GM12878 (cell line): Measurements from ENCODE around the gene SPTLC2. TPM values are rescaled to one million over a fixed set of nuclear protein-coding genes. Genes with fewer than 3 reads are reported as not detected.

ENCODE experiments used
- ATAC-seq: fragments of 200-7000 bp; cut with Tn5 transposase; 3 replicates; pipeline ENCODE4 v1.9.1; 2020; ENCODE audit warnings: mild to moderate bottlenecking, moderate library complexity
- BruUV-seq: library from RNA; stranded (reverse); fragments of 400-500 nt; replicated peaks from 2 replicates; lab custom pipeline; 2021; lab: Mats Ljungman, UMichigan
- CTCF ChIA-PET: fragments of 300-600 bp; sonication (Branson Sonifier 250); formaldehyde crosslinking; extraction: SDS; loops from one replicate; lab custom pipeline; 2021; ENCODE audit warnings: inconsistent platforms; lab: Yijun Ruan, JAX
- POLR2A ChIA-PET: fragments of 350-600 bp; formaldehyde crosslinking; extraction: SDS; loops from one replicate; lab custom pipeline; 2021; ENCODE audit warnings: inconsistent platforms; lab: Charles Lee
- RAD21 ChIA-PET: fragments of 300-600 bp; sonication (Branson Sonifier 250); formaldehyde crosslinking; loops from one replicate; lab custom pipeline; 2023; ENCODE audit warnings: antibody characterized with exemption; ENCODE audit not compliant: unreplicated experiment; lab: Charles Lee
- SMC1A ChIA-PET: fragments of 300-600 bp; sonication (Branson Sonifier 250); formaldehyde crosslinking; loops from one replicate; lab custom pipeline; 2023; ENCODE audit not compliant: unreplicated experiment, uncharacterized antibody; lab: Charles Lee
- DNase-seq: peaks from one replicate; pipeline ENCODE4 v3.0.0-alpha.2; 2011; ENCODE audit warnings: low read depth, low spot score
- FAIRE-seq: peaks from 3 replicates; lab custom pipeline; 2011; peaks lifted over from hg19 to GRCh38; lab: Jason Lieb, UNC
- H2AFZ ChIP-seq: 2 replicates; pipeline ENCODE4 v1.6.0; 2011; ENCODE audit warnings: low read depth, low read length, control low read depth; ENCODE audit not compliant: control insufficient read depth
- H3K27ac ChIP-seq: 2 replicates; pipeline ENCODE4 v1.5.1; 2011; ENCODE audit warnings: control low read depth; ENCODE audit not compliant: control insufficient read depth, insufficient read depth
- H3K27me3 ChIP-seq, 2 experiments: replicated peaks in 1 of 2; 2 replicates each; pipeline versions ENCODE4 v1.6.0 to v1.6.1; 2011; ENCODE audit warnings: low read length in 1 of 2; ENCODE audit not compliant: control insufficient read depth in 2 of 2, insufficient read depth in 2 of 2
- H3K36me3 ChIP-seq, 2 experiments: 2 replicates each; pipeline ENCODE4 v1.5.1; 2011; ENCODE audit warnings: low read length in 1 of 2; ENCODE audit not compliant: control insufficient read depth in 2 of 2, insufficient read depth in 2 of 2
- H3K4me1 ChIP-seq: 2 replicates; pipeline ENCODE4 v1.6.1; 2011; ENCODE audit warnings: mild to moderate bottlenecking, low read length, moderate library complexity, mixed read lengths; ENCODE audit not compliant: control insufficient read depth, insufficient read depth
- H3K4me2 ChIP-seq: 2 replicates; pipeline ENCODE4 v1.6.0; 2011; ENCODE audit warnings: control low read depth; ENCODE audit not compliant: control insufficient read depth, insufficient read depth
- H3K4me3 ChIP-seq: fragments of 200-600 bp; sonication (generic); 2 replicates; pipeline ENCODE4 v1.5.1; 2016
- H3K79me2 ChIP-seq: 2 replicates; pipeline ENCODE4 v1.6.0; 2011; ENCODE audit warnings: low read length; ENCODE audit not compliant: control insufficient read depth, insufficient read depth
- H3K9ac ChIP-seq: 2 replicates; pipeline ENCODE4 v1.8.0; 2011; ENCODE audit warnings: low read length, control low read depth, mixed read lengths; ENCODE audit not compliant: control insufficient read depth, insufficient read depth
- H3K9me3 ChIP-seq: replicated peaks from 3 replicates; pipeline ENCODE4 v1.5.1; 2011; ENCODE audit warnings: mild to moderate bottlenecking, low read length; ENCODE audit not compliant: control insufficient read depth, insufficient read depth
- H4K20me1 ChIP-seq: 2 replicates; pipeline ENCODE4 v1.6.0; 2011; ENCODE audit not compliant: control insufficient read depth, insufficient read depth
- CBFB ChIP-seq: IDR thresholded peaks from 2 replicates; pipeline ENCODE4 v1.6.1; 2016; ENCODE audit warnings: antibody characterized with exemption, low read depth
- MTA3 ChIP-seq: IDR thresholded peaks from 2 replicates; pipeline ENCODE4 v1.6.1; 2012; ENCODE audit warnings: low read length, inconsistent platforms, borderline replicate concordance
- POLR2A ChIP-seq: IDR thresholded peaks from 2 replicates; pipeline ENCODE4 v1.6.1; 2011; ENCODE audit warnings: low read depth, mild to moderate bottlenecking, low read length
- TARDBP ChIP-seq: IDR thresholded peaks from 2 replicates; pipeline ENCODE4 v1.6.1; 2016; ENCODE audit warnings: borderline replicate concordance
- WGBS: methylation state at CpG from one replicate; pipeline ENCODE4 v1.1.6; 2016; ENCODE audit warnings: low lambda C conversion rate; ENCODE audit not compliant: insufficient replicate concordance, insufficient coverage; ENCODE audit errors: missing lambda C conversion rate; 5-methylcytosine and 5-hydroxymethylcytosine counted together
- in situ Hi-C: fragments of 300-500 bp; cut with MboI; formaldehyde crosslinking; loops from 9 replicates; pipeline ENCODE4 v1.14.3; 2018; ENCODE audit warnings: mixed read lengths
- intact Hi-C: fragments of 100-400 bp; cut with micrococcal nuclease; formaldehyde crosslinking; loops from one replicate; pipeline ENCODE4 v1.14.2; 2022; ENCODE audit not compliant: unreplicated experiment
- polyA plus RNA-seq, 11 experiments: library from polyadenylated mRNA; depleted of rRNA in 4 of 11; unstranded in 6 of 11; stranded (reverse) in 5 of 11; fragments of >200 nt; fragmentation: Nextera tagmentation in 4 of 11; fragmentation: Illumina TruSeq in 1 of 11; extraction: Ambion mirVana in 4 of 11; extraction: Trizol in 1 of 11; gene quantifications; 1 replicate in 1 of 11; 2 replicates in 10 of 11; pipeline versions ENCODE4 v1.2.1 to v1.2.3, GENCODE V29; 2011 to 2016; ENCODE audit warnings: inconsistent platforms in 2 of 11, missing spikeins in 2 of 11, low read depth in 1 of 11
- total RNA-seq, 4 experiments: library from RNA; depleted of rRNA in 3 of 4; stranded (reverse); fragments of >200 nt in 3 of 4; fragmentation: Illumina TruSeq in 1 of 4; extraction: Trizol in 1 of 4; gene quantifications; 2 replicates each; pipeline versions ENCODE4 v1.2.1 to v1.2.3, GENCODE V29; 2013 to 2021
- TF ChIP-seq, protein P1 (sequence below): IDR thresholded peaks from 2 replicates; pipeline ENCODE4 v1.6.1; 2012; ENCODE audit warnings: low read depth, low read length, improper control_type of control experiment
- TF ChIP-seq, protein P2 (sequence below): fragments of 450-650 bp; IDR thresholded peaks from 2 replicates; pipeline ENCODE4 v1.6.1; 2017; ENCODE audit warnings: mild to moderate bottlenecking, low read depth, inconsistent platforms; ENCODE audit not compliant: poor library complexity, severe bottlenecking
- TF ChIP-seq, protein P3 (sequence below): IDR thresholded peaks from 2 replicates; pipeline ENCODE4 v1.6.1; 2011; ENCODE audit warnings: low read depth, mild to moderate bottlenecking, low read length, moderate library complexity, borderline replicate concordance; ENCODE audit errors: extremely low read depth
- TF ChIP-seq, protein P4 (sequence below): fragments of 450-650 bp; IDR thresholded peaks from 2 replicates; pipeline ENCODE4 v1.6.1; 2017; ENCODE audit warnings: mild to moderate bottlenecking, moderate library complexity

The SPTLC2 gene
- total and polyA plus RNA-seq, 10 of the 15 experiments (the other 5 are each of a cell fraction or from before 2014, with no cell fraction given), result 6.9 to 35.1 (median 19.7) TPM

DNA sequence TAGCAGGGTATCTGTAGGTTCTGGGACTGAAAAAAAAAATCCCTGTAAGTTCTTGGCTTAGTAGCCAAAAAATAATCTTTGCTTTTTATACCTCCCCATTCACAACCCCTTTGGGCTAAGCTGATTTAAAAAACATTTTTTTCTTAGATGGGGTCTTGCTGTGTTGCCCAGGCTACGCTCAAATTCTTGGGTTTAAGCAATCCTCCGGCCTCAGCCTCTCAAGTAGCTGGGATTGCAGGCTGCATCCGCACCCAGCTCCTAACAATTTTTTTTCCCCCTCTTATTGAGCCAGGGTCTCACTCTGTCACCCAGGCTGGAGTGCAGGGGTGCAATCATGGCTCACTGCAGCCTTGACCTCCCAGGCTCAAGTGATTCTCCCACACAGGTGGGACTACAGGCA lies 108.7 kb downstream of the SPTLC2 start:
- H3K27ac ChIP-seq, result no peak overlapping the region
- 97% methylated on average over 3 of the region's 3 CpGs for WGBS
- TF ChIP-seq CBFB (no peak), TARDBP (no peak), MTA3 (no peak), POLR2A (no peak)
- TF ChIP-seq, protein P1, sequence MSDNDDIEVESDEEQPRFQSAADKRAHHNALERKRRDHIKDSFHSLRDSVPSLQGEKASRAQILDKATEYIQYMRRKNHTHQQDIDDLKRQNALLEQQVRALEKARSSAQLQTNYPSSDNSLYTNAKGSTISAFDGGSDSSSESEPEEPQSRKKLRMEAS, result no peak
- TF ChIP-seq, protein P2, sequence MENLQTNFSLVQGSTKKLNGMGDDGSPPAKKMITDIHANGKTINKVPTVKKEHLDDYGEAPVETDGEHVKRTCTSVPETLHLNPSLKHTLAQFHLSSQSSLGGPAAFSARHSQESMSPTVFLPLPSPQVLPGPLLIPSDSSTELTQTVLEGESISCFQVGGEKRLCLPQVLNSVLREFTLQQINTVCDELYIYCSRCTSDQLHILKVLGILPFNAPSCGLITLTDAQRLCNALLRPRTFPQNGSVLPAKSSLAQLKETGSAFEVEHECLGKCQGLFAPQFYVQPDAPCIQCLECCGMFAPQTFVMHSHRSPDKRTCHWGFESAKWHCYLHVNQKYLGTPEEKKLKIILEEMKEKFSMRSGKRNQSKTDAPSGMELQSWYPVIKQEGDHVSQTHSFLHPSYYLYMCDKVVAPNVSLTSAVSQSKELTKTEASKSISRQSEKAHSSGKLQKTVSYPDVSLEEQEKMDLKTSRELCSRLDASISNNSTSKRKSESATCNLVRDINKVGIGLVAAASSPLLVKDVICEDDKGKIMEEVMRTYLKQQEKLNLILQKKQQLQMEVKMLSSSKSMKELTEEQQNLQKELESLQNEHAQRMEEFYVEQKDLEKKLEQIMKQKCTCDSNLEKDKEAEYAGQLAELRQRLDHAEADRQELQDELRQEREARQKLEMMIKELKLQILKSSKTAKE, result no peak
- TF ChIP-seq, protein P3, sequence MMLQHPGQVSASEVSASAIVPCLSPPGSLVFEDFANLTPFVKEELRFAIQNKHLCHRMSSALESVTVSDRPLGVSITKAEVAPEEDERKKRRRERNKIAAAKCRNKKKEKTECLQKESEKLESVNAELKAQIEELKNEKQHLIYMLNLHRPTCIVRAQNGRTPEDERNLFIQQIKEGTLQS, result no peak
- TF ChIP-seq, protein P4, sequence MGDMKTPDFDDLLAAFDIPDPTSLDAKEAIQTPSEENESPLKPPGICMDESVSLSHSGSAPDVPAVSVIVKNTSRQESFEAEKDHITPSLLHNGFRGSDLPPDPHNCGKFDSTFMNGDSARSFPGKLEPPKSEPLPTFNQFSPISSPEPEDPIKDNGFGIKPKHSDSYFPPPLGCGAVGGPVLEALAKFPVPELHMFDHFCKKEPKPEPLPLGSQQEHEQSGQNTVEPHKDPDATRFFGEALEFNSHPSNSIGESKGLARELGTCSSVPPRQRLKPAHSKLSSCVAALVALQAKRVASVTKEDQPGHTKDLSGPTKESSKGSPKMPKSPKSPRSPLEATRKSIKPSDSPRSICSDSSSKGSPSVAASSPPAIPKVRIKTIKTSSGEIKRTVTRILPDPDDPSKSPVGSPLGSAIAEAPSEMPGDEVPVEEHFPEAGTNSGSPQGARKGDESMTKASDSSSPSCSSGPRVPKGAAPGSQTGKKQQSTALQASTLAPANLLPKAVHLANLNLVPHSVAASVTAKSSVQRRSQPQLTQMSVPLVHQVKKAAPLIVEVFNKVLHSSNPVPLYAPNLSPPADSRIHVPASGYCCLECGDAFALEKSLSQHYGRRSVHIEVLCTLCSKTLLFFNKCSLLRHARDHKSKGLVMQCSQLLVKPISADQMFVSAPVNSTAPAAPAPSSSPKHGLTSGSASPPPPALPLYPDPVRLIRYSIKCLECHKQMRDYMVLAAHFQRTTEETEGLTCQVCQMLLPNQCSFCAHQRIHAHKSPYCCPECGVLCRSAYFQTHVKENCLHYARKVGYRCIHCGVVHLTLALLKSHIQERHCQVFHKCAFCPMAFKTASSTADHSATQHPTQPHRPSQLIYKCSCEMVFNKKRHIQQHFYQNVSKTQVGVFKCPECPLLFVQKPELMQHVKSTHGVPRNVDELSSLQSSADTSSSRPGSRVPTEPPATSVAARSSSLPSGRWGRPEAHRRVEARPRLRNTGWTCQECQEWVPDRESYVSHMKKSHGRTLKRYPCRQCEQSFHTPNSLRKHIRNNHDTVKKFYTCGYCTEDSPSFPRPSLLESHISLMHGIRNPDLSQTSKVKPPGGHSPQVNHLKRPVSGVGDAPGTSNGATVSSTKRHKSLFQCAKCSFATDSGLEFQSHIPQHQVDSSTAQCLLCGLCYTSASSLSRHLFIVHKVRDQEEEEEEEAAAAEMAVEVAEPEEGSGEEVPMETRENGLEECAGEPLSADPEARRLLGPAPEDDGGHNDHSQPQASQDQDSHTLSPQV, result no peak
- peaks cover 3 to 10% of the 10 kb centered on the region in 2 experiments; a peak in 2 of 4 replicates for H3K36me3 ChIP-seq
- FAIRE-seq (no peak), DNase-seq (no peak), ATAC-seq (no peak)
- intact Hi-C loops (no loop called here), in situ Hi-C loops (no loop called here)
- ChIA-PET CTCF (interaction anchor here (0.6 to 0.7 kb wide), 2 partner anchors 211 to 1269 kb away, joined by 3 to 4 read pairs; no protein-coding TSS in a partner anchor), POLR2A (interaction anchor here (0.9 kb wide), 1 partner anchor 45 kb away, joined by 3 read pairs; no protein-coding TSS in a partner anchor), RAD21 (no interaction called here), SMC1A (no interaction called here)
- no peak overlapping the region for H3K4me2 ChIP-seq
- no peaks in the 10 kb centered on the region for H3K27me3 ChIP-seq
- no peaks in the 10 kb centered on the region for H3K9me3 ChIP-seq
- no peak overlapping the region for H2AFZ ChIP-seq
- BruUV-seq, result no TSS peak
- no peak overlapping the region for H3K9ac ChIP-seq
- H3K4me3 ChIP-seq, result no peak overlapping the region
- no peaks in the 10 kb centered on the region for H4K20me1 ChIP-seq
- H3K4me1 ChIP-seq, result no peaks in the 10 kb centered on the region
- H3K79me2 ChIP-seq, result no peaks in the 10 kb centered on the region
